ENCODE results near the gene MLPH.
A peak's percentile ranks its signal among the peaks of the same experiment; 100 is the strongest.

The MLPH gene

GRCh38 chr2:237475704-237476141 lies 11.3 kb upstream of the MLPH start:
- peak overlapping the region; percentile 67 for H3K4me3 ChIP-seq (ENCODE audit: low read depth, low read length)
- TF ChIP-seq, protein P1, sequence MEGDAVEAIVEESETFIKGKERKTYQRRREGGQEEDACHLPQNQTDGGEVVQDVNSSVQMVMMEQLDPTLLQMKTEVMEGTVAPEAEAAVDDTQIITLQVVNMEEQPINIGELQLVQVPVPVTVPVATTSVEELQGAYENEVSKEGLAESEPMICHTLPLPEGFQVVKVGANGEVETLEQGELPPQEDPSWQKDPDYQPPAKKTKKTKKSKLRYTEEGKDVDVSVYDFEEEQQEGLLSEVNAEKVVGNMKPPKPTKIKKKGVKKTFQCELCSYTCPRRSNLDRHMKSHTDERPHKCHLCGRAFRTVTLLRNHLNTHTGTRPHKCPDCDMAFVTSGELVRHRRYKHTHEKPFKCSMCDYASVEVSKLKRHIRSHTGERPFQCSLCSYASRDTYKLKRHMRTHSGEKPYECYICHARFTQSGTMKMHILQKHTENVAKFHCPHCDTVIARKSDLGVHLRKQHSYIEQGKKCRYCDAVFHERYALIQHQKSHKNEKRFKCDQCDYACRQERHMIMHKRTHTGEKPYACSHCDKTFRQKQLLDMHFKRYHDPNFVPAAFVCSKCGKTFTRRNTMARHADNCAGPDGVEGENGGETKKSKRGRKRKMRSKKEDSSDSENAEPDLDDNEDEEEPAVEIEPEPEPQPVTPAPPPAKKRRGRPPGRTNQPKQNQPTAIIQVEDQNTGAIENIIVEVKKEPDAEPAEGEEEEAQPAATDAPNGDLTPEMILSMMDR (IDR thresholded peaks at IDR 0.05; ENCODE audit: insufficient read depth, low read depth, low read length, missing control alignments): no peak
- DNase-seq (ENCODE audit: low read depth): no peak

GRCh38 chr2:237478095-237478494 lies 9.0 kb upstream of the MLPH start:
- DNase-seq (ENCODE audit: low read depth): no peak
- TF ChIP-seq, protein P1 (IDR thresholded peaks at IDR 0.05; ENCODE audit: insufficient read depth, low read depth, low read length, missing control alignments): no peak
- H3K4me3 ChIP-seq (ENCODE audit: low read depth, low read length): no peak overlapping the region

GRCh38 chr2:237478979-237479378 lies 8.1 kb upstream of the MLPH start:
- no peak overlapping the region for H3K4me3 ChIP-seq (ENCODE audit: low read depth, low read length)
- TF ChIP-seq, protein P1 (IDR thresholded peaks at IDR 0.05; ENCODE audit: insufficient read depth, low read depth, low read length, missing control alignments): no peak
- DNase-seq (ENCODE audit: low read depth): no peak

GRCh38 chr2:237479747-237480146 lies 7.3 kb upstream of the MLPH start:
- H3K4me3 ChIP-seq (ENCODE audit: low read depth, low read length): no peak overlapping the region
- no peak for DNase-seq (ENCODE audit: low read depth)
- TF ChIP-seq, protein P1 (IDR thresholded peaks at IDR 0.05; ENCODE audit: insufficient read depth, low read depth, low read length, missing control alignments): no peak

DNA sequence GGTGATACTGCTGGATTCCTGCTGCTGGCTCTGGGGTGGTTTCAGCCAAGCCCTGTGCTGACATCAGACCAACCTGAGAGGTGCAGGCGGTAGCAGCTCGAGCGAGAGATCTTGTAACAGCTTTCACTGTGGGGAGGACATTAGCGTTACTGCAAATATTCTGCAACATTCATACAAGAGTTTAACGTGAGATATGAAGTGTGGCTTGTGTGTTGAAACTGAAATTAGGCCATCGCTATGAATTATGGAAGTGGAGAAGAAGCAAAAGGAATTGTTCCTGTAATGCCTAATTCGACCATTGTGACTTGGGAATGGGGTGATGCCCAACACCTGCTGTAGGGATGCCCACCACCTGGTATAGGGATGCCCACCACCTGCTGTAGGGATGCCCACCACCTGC lies 6.5 kb upstream of the MLPH start:
- TF ChIP-seq, protein P1 (IDR thresholded peaks at IDR 0.05; ENCODE audit: insufficient read depth, low read depth, low read length, missing control alignments): no peak
- no peak overlapping the region for H3K4me3 ChIP-seq (ENCODE audit: low read depth, low read length)
- DNase-seq (ENCODE audit: low read depth): no peak

GRCh38 chr2:237480988-237481525 lies 6.0 kb upstream of the MLPH start:
- TF ChIP-seq, protein P1 (IDR thresholded peaks at IDR 0.05; ENCODE audit: insufficient read depth, low read depth, low read length, missing control alignments): no peak
- H3K4me3 ChIP-seq (ENCODE audit: low read depth, low read length): no peak overlapping the region
- DNase-seq (ENCODE audit: low read depth): no peak

DNA sequence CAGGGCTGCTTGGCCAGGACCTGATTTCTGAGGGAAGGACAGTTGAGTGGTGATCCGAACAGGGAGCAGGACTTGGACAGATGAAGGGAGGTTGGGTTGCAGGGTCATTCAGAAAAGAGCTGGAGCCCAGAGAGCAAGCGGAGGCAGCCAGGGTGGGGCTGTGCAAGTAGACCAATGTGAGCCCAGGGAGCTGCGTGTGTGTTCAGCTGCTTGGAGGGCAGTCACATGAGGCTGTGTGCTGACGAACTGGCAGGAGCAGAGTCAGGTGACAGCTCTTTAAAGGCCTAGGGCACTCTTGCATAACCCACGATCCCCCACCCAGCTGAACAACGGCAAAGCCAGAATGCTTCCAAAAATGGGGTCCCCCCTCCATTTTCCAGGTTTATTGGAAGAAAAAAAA lies 4.6 kb upstream of the MLPH start:
- H3K4me3 ChIP-seq (ENCODE audit: low read depth, low read length): no peak overlapping the region
- TF ChIP-seq, protein P1 (IDR thresholded peaks at IDR 0.05; ENCODE audit: insufficient read depth, low read depth, low read length, missing control alignments): no peak
- no peak for DNase-seq (ENCODE audit: low read depth)

Measured in GM12865 (cell line).